ENCODE results near the gene TMEM37. TPM values are rescaled to one million over a fixed set of nuclear protein-coding genes. Genes with fewer than 3 reads are reported as not detected.

The TMEM37 gene
- total and polyA plus RNA-seq, 2 of the 13 experiments (the other 11 are each of a cell fraction or from before 2014, with no cell fraction given) = 37.7 to 115 TPM

- Histone ChIP-seq H4K20me1 (ENCODE audit: insufficient read depth, low read length) (no peaks in the 10 kb centered on the region), H3K4me3 (replicated peaks in 1 of 3; ENCODE audit: insufficient read depth in 1 of 3, low read depth in 2 of 3, low read length in 3 of 3) (no peak overlapping the region), H3K4me2 (ENCODE audit: low read depth, low read length) (no peak overlapping the region), H3K9ac (ENCODE audit: insufficient read depth, low read depth, low read length) (no peak overlapping the region), H3K27ac (ENCODE audit: extremely low read length, insufficient read depth, low read length) (no peak overlapping the region), H3K79me2 (ENCODE audit: insufficient read depth, low read length) (no peaks in the 10 kb centered on the region), H3K27me3 (ENCODE audit: control insufficient read depth in 1 of 2, insufficient read depth in 2 of 2, low read length in 2 of 2) (peaks cover 1 to 28% of the 10 kb centered on the region in 2 experiments; a peak in 4 of 5 replicates), H3K9me3 (ENCODE audit: low read length) (no peaks in the 10 kb centered on the region), H3K4me1 (ENCODE audit: insufficient read depth, low read length) (peaks cover 40% of the 10 kb centered on the region), H3K36me3 (replicated peaks in 1 of 2; ENCODE audit: control insufficient read depth in 1 of 2, insufficient read depth in 2 of 2, low read length in 2 of 2) (no peaks in the 10 kb centered on the region), H2AFZ (ENCODE audit: low read length) (no peak overlapping the region)
- in situ Hi-C loops (cut with HindIII; ENCODE audit: extremely low pct_ligation_motif_present, low pct_unique_long_range_greater_than_20kb) (no loop called here), intact Hi-C loops (cut with micrococcal nuclease; ENCODE audit: unreplicated experiment) (no loop called here)
- no peak for ATAC-seq
- FAIRE-seq = no peak
- BruUV-seq (replicated peaks) = no TSS peak
- ChIA-PET CTCF (ENCODE audit: low intra/inter-chr PET ratio, low total read pairs) (no interaction called here), POLR2A (no interaction called here)
- TF ChIP-seq, protein P1, sequence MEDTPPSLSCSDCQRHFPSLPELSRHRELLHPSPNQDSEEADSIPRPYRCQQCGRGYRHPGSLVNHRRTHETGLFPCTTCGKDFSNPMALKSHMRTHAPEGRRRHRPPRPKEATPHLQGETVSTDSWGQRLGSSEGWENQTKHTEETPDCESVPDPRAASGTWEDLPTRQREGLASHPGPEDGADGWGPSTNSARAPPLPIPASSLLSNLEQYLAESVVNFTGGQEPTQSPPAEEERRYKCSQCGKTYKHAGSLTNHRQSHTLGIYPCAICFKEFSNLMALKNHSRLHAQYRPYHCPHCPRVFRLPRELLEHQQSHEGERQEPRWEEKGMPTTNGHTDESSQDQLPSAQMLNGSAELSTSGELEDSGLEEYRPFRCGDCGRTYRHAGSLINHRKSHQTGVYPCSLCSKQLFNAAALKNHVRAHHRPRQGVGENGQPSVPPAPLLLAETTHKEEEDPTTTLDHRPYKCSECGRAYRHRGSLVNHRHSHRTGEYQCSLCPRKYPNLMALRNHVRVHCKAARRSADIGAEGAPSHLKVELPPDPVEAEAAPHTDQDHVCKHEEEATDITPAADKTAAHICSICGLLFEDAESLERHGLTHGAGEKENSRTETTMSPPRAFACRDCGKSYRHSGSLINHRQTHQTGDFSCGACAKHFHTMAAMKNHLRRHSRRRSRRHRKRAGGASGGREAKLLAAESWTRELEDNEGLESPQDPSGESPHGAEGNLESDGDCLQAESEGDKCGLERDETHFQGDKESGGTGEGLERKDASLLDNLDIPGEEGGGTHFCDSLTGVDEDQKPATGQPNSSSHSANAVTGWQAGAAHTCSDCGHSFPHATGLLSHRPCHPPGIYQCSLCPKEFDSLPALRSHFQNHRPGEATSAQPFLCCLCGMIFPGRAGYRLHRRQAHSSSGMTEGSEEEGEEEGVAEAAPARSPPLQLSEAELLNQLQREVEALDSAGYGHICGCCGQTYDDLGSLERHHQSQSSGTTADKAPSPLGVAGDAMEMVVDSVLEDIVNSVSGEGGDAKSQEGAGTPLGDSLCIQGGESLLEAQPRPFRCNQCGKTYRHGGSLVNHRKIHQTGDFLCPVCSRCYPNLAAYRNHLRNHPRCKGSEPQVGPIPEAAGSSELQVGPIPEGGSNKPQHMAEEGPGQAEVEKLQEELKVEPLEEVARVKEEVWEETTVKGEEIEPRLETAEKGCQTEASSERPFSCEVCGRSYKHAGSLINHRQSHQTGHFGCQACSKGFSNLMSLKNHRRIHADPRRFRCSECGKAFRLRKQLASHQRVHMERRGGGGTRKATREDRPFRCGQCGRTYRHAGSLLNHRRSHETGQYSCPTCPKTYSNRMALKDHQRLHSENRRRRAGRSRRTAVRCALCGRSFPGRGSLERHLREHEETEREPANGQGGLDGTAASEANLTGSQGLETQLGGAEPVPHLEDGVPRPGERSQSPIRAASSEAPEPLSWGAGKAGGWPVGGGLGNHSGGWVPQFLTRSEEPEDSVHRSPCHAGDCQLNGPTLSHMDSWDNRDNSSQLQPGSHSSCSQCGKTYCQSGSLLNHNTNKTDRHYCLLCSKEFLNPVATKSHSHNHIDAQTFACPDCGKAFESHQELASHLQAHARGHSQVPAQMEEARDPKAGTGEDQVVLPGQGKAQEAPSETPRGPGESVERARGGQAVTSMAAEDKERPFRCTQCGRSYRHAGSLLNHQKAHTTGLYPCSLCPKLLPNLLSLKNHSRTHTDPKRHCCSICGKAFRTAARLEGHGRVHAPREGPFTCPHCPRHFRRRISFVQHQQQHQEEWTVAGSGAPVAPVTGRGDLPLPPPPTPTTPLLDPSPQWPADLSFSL (CRISPR knock-in tag; IDR thresholded peaks at IDR 0.05) = no peak
- TF ChIP-seq CEBPB (IDR thresholded peaks at IDR 0.05; ENCODE audit: borderline replicate concordance, low read depth, low read length) = peak; percentile 78
- DNase-seq (ENCODE audit: low spot score) = no peak
- 51% methylated on average over 4 of the region's 4 CpGs for WGBS (ENCODE audit: low lambda C conversion rate)
These were observed 34.7 kb downstream of the TMEM37 start for GRCh38 chr2:119466373-119466772.

All from HepG2 (cell line).